Suprapubic skin (tissue), 3 donors: ENCODE results near the gene DNAJC9.
"Not testable (repeated sequence)": the region's sequence is repeated elsewhere in the genome, so short reads cannot be mapped to it uniquely, and the experiment has no call there.

ENCODE experiments used
- POLR2A ChIP-seq, 2 donors: fragments of 450-650 bp; IDR thresholded peaks; one replicate each; pipeline ENCODE4 v1.6.1; 2017; ENCODE audit warnings: antibody characterized with exemption in 2 of 2, mild to moderate bottlenecking in 2 of 2, moderate library complexity in 2 of 2
- TF ChIP-seq, protein P1 (sequence below), 2 donors: fragments of 200-600 bp in 1 of 2; fragments of 450-650 bp in 1 of 2; sonication (generic) in 1 of 2; IDR thresholded peaks; one replicate each; pipeline ENCODE4 v1.5.1; 2016 to 2019; ENCODE audit warnings: antibody characterized with exemption in 2 of 2, mild to moderate bottlenecking in 1 of 2, moderate library complexity in 1 of 2

DNA sequence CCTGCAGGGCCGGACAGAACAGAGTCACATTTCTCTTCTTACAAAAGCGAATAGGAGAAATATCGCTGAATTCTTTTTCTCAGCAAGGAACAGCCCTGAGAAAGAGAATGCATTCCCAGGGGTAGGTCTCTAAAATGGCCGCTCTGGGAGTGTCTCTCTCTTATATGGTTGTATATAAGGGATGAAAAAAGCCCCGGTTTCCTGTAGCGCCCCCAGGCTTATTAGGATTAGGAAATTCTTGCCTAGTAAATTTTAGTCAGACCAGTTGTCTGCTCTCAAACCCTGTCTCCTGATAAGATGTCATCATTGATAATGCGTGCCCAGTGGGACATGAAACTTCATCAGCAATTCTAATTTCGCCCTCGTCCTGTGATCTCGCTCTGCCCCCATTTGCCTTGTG lies 11.6 kb upstream of the DNAJC9 start:
- TF ChIP-seq, protein P1, sequence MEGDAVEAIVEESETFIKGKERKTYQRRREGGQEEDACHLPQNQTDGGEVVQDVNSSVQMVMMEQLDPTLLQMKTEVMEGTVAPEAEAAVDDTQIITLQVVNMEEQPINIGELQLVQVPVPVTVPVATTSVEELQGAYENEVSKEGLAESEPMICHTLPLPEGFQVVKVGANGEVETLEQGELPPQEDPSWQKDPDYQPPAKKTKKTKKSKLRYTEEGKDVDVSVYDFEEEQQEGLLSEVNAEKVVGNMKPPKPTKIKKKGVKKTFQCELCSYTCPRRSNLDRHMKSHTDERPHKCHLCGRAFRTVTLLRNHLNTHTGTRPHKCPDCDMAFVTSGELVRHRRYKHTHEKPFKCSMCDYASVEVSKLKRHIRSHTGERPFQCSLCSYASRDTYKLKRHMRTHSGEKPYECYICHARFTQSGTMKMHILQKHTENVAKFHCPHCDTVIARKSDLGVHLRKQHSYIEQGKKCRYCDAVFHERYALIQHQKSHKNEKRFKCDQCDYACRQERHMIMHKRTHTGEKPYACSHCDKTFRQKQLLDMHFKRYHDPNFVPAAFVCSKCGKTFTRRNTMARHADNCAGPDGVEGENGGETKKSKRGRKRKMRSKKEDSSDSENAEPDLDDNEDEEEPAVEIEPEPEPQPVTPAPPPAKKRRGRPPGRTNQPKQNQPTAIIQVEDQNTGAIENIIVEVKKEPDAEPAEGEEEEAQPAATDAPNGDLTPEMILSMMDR (IDR thresholded peaks at IDR 0.05): not testable (repeated sequence)
- TF ChIP-seq POLR2A (IDR thresholded peaks at IDR 0.05): not testable (repeated sequence)
